HepG2 (cell line): Measurements from ENCODE around the gene MPP1. TPM values are rescaled to one million over a fixed set of nuclear protein-coding genes. Genes with fewer than 3 reads are reported as not detected.
A peak's percentile ranks its signal among the peaks of the same experiment; 100 is the strongest.

Experiments
- CCDC6 ChIP-seq: sonication (generic); formaldehyde crosslinking; IDR thresholded peaks from 2 replicates; pipeline ENCODE4 v1.8.1; 2022; ENCODE audit warnings: mild to moderate bottlenecking, missing genetic modification reagents, moderate library complexity
- GABPA ChIP-seq, 2 experiments: IDR thresholded peaks; 2 replicates each; pipeline ENCODE4 v1.6.1; 2011 to 2016; ENCODE audit warnings: low read depth in 2 of 2, low read length in 1 of 2, missing biosample characterization in 1 of 2, missing genetic modification characterization in 1 of 2
- GABPB1 ChIP-seq: IDR thresholded peaks from 2 replicates; pipeline ENCODE4 v1.6.1; 2016; ENCODE audit warnings: mild to moderate bottlenecking, missing genetic modification reagents, moderate library complexity, missing compliant biosample characterization
- GATAD1 ChIP-seq: IDR thresholded peaks from 2 replicates; pipeline ENCODE4 v1.6.1; 2016; ENCODE audit warnings: missing genetic modification reagents, missing compliant biosample characterization
- HDAC1 ChIP-seq: sonication (generic); formaldehyde crosslinking; IDR thresholded peaks from 2 replicates; pipeline ENCODE4 v1.5.1; 2020; ENCODE audit warnings: mild to moderate bottlenecking, missing genetic modification reagents
- HNRNPUL1 ChIP-seq: fragments of 200-400 bp; formaldehyde crosslinking; IDR thresholded peaks from 2 replicates; pipeline ENCODE4 v1.6.1; 2017; ENCODE audit warnings: low read depth, mild to moderate bottlenecking, low read length, moderate library complexity
- HOXA3 ChIP-seq: sonication (generic); formaldehyde crosslinking; IDR thresholded peaks from 2 replicates; pipeline ENCODE4 v1.5.0; 2020; ENCODE audit warnings: missing genetic modification reagents
- HOXA7 ChIP-seq: sonication (generic); formaldehyde crosslinking; IDR thresholded peaks from 2 replicates; pipeline ENCODE4 v1.8.1; 2022; ENCODE audit warnings: mild to moderate bottlenecking, missing genetic modification reagents, moderate library complexity
- ISL2 ChIP-seq: sonication (generic); formaldehyde crosslinking; IDR thresholded peaks from 2 replicates; pipeline ENCODE4 v1.5.0; 2020; ENCODE audit warnings: missing genetic modification reagents
- JUN ChIP-seq: sonication (generic); formaldehyde crosslinking; IDR thresholded peaks from 2 replicates; pipeline ENCODE4 v1.4.0; 2020; ENCODE audit warnings: mild to moderate bottlenecking, missing genetic modification reagents
- KMT2A ChIP-seq: sonication (generic); formaldehyde crosslinking; IDR thresholded peaks from 2 replicates; pipeline ENCODE4 v1.4.0; 2020; ENCODE audit warnings: missing genetic modification reagents
- NFKB2 ChIP-seq: sonication (generic); formaldehyde crosslinking; IDR thresholded peaks from 2 replicates; pipeline ENCODE4 v1.4.0; 2020; ENCODE audit warnings: missing genetic modification reagents, borderline replicate concordance
- NRL ChIP-seq: sonication (generic); formaldehyde crosslinking; IDR thresholded peaks from 2 replicates; pipeline ENCODE4 v1.5.0; 2020; ENCODE audit warnings: missing genetic modification reagents, mild to moderate bottlenecking, moderate library complexity, borderline replicate concordance
- PHF8 ChIP-seq: sonication (generic); formaldehyde crosslinking; IDR thresholded peaks from 2 replicates; pipeline ENCODE4 v1.5.0; 2020; ENCODE audit warnings: missing genetic modification reagents
- SIN3A ChIP-seq: IDR thresholded peaks from 2 replicates; pipeline ENCODE4 v1.6.1; 2011; ENCODE audit warnings: low read depth, mild to moderate bottlenecking, control low read depth, low read length, borderline replicate concordance
- TFDP1 ChIP-seq: IDR thresholded peaks from 2 replicates; pipeline ENCODE4 v1.6.1; 2016; ENCODE audit warnings: missing compliant biosample characterization, missing genetic modification reagents, borderline replicate concordance
- ZFX ChIP-seq: sonication (generic); formaldehyde crosslinking; IDR thresholded peaks from 2 replicates; pipeline ENCODE4 v1.4.0; 2020; ENCODE audit warnings: mild to moderate bottlenecking, low read depth, missing genetic modification reagents, moderate library complexity
- ZFYVE20 ChIP-seq: sonication (generic); formaldehyde crosslinking; IDR thresholded peaks from 2 replicates; pipeline ENCODE4 v1.8.0; 2023; ENCODE audit warnings: low read depth, mild to moderate bottlenecking, moderate library complexity, missing genetic modification reagents, borderline replicate concordance
- ZNF484 ChIP-seq: sonication (generic); formaldehyde crosslinking; IDR thresholded peaks from 2 replicates; pipeline ENCODE4 v1.5.1; 2020; ENCODE audit warnings: mild to moderate bottlenecking, low read depth, missing genetic modification reagents, borderline replicate concordance
- ZNF552 ChIP-seq: sonication (generic); formaldehyde crosslinking; IDR thresholded peaks from 2 replicates; pipeline ENCODE4 v1.9.0; 2022; ENCODE audit warnings: missing genetic modification reagents, mild to moderate bottlenecking, borderline replicate concordance
- ZNF749 ChIP-seq: sonication (generic); formaldehyde crosslinking; IDR thresholded peaks from 2 replicates; pipeline ENCODE4 v1.8.0; 2022; ENCODE audit warnings: mild to moderate bottlenecking, missing genetic modification reagents, moderate library complexity, borderline replicate concordance
- ZNF772 ChIP-seq: sonication (generic); formaldehyde crosslinking; IDR thresholded peaks from 2 replicates; pipeline ENCODE4 v1.5.0; 2020; ENCODE audit warnings: mild to moderate bottlenecking, missing genetic modification reagents
- polyA plus RNA-seq, 8 experiments: library from polyadenylated mRNA; depleted of rRNA in 3 of 8; stranded (reverse) in 7 of 8; unstranded in 1 of 8; fragments of >200 nt; fragmentation: Illumina TruSeq in 4 of 8; extraction: Trizol in 4 of 8; gene quantifications; 2 replicates each; pipeline versions ENCODE4 v1.2.1 to v1.2.3, GENCODE V29; 2011 to 2016; ENCODE audit warnings: low read depth in 4 of 8, missing spikeins in 1 of 8, mixed read lengths in 1 of 8; ENCODE audit not compliant: insufficient read depth in 1 of 8
- total RNA-seq, 5 experiments: library from RNA; depleted of rRNA; stranded (reverse); fragments of >200 nt; fragmentation: Illumina TruSeq; extraction: Trizol; gene quantifications; 2 replicates each; pipeline ENCODE4 v1.2.3, GENCODE V29; 2016; ENCODE audit warnings: low read depth in 1 of 5
- TF ChIP-seq, protein P1 (sequence below): sonication (generic); IDR thresholded peaks from 2 replicates; pipeline ENCODE4 v1.6.1; 2016; ENCODE audit warnings: low read depth, borderline replicate concordance
- TF ChIP-seq, protein P2 (sequence below): IDR thresholded peaks from 2 replicates; pipeline ENCODE4 v1.6.1; 2016; ENCODE audit warnings: mild to moderate bottlenecking
- TF ChIP-seq, protein P3 (sequence below): sonication (generic); formaldehyde crosslinking; IDR thresholded peaks from 2 replicates; pipeline ENCODE4 v1.5.0; 2020; ENCODE audit warnings: missing genetic modification reagents

The MPP1 gene
- total and polyA plus RNA-seq, 2 of the 13 experiments (the other 11 are each of a cell fraction or from before 2014, with no cell fraction given): 7.8 to 8.1 TPM

GRCh38 chrX:154762537-154763296 is 42.6 kb downstream of the MPP1 start, which contains the start of gene DKC1 (continued):
- TF ChIP-seq SIN3A (0 out of 2 replicates have a peak, but pooled peaks have one; percentile 48), GABPA (IDR thresholded peaks at IDR 0.05; ENCODE audit: low read depth, low read length) (peak; percentile 42), GABPA (CRISPR knock-in tag; IDR thresholded peaks at IDR 0.05; ENCODE audit: low read depth) (no peak; the same call in none of the 2 replicates), HDAC1 (CRISPR knock-in tag) (peak; percentile 61; the same call in 1 of the 2 replicates), HOXA3 (CRISPR knock-in tag) (peak; percentile 48; the same call in 1 of the 2 replicates), ZFX (peak; percentile 85), TFDP1 (CRISPR knock-in tag) (peak; percentile 80; the same call in 1 of the 2 replicates), HNRNPUL1 (no peak), NFKB2 (peak; percentile 21; the same call in 1 of the 2 replicates), ZNF772 (CRISPR knock-in tag) (0 out of 2 replicates have a peak, but pooled peaks have one; percentile 11), GATAD1 (CRISPR knock-in tag) (peak; percentile 7; the same call in 1 of the 2 replicates), CCDC6 (CRISPR knock-in tag) (peak; percentile 56; the same call in 1 of the 2 replicates), ZNF552 (0 out of 2 replicates have a peak, but pooled peaks have one; percentile 37), KMT2A (CRISPR knock-in tag) (peak; percentile 53; the same call in 1 of the 2 replicates), ZNF749 (CRISPR knock-in tag) (0 out of 2 replicates have a peak, but pooled peaks have one; percentile 23), ZFYVE20 (CRISPR knock-in tag) (no peak), HOXA7 (no peak), ISL2 (peak; percentile 36), JUN (CRISPR knock-in tag) (no peak), PHF8 (CRISPR knock-in tag) (peak; percentile 79), ZNF484 (CRISPR knock-in tag) (no peak), GABPB1 (CRISPR knock-in tag) (peak; percentile 77), NRL (peak; percentile 48; the same call in 1 of the 2 replicates)
- TF ChIP-seq, protein P1, sequence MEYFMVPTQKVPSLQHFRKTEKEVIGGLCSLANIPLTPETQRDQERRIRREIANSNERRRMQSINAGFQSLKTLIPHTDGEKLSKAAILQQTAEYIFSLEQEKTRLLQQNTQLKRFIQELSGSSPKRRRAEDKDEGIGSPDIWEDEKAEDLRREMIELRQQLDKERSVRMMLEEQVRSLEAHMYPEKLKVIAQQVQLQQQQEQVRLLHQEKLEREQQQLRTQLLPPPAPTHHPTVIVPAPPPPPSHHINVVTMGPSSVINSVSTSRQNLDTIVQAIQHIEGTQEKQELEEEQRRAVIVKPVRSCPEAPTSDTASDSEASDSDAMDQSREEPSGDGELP: peak; percentile 81; the same call in 1 of the 2 replicates
- TF ChIP-seq, protein P2, sequence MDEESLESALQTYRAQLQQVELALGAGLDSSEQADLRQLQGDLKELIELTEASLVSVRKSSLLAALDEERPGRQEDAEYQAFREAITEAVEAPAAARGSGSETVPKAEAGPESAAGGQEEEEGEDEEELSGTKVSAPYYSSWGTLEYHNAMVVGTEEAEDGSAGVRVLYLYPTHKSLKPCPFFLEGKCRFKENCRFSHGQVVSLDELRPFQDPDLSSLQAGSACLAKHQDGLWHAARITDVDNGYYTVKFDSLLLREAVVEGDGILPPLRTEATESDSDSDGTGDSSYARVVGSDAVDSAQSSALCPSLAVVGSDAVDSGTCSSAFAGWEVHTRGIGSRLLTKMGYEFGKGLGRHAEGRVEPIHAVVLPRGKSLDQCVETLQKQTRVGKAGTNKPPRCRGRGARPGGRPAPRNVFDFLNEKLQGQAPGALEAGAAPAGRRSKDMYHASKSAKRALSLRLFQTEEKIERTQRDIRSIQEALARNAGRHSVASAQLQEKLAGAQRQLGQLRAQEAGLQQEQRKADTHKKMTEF: peak; percentile 44; the same call in 1 of the 2 replicates
- TF ChIP-seq, protein P3, sequence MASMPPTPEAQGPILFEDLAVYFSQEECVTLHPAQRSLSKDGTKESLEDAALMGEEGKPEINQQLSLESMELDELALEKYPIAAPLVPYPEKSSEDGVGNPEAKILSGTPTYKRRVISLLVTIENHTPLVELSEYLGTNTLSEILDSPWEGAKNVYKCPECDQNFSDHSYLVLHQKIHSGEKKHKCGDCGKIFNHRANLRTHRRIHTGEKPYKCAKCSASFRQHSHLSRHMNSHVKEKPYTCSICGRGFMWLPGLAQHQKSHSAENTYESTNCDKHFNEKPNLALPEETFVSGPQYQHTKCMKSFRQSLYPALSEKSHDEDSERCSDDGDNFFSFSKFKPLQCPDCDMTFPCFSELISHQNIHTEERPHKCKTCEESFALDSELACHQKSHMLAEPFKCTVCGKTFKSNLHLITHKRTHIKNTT (CRISPR knock-in tag): no peak
